ENCODE results near the gene CCDC198.

The CCDC198 gene, protein sequence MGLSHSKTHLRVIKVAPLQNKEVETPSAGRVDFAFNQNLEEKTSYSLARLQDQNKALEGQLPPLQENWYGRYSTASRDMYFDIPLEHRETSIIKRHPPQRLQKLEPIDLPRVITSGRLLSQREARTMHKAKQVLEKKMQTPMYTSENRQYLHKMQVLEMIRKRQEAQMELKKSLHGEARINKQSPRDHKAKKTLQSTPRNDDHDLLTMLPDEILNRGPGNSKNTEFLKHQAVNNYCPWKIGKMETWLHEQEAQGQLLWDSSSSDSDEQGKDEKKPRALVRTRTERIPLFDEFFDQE

DNA sequence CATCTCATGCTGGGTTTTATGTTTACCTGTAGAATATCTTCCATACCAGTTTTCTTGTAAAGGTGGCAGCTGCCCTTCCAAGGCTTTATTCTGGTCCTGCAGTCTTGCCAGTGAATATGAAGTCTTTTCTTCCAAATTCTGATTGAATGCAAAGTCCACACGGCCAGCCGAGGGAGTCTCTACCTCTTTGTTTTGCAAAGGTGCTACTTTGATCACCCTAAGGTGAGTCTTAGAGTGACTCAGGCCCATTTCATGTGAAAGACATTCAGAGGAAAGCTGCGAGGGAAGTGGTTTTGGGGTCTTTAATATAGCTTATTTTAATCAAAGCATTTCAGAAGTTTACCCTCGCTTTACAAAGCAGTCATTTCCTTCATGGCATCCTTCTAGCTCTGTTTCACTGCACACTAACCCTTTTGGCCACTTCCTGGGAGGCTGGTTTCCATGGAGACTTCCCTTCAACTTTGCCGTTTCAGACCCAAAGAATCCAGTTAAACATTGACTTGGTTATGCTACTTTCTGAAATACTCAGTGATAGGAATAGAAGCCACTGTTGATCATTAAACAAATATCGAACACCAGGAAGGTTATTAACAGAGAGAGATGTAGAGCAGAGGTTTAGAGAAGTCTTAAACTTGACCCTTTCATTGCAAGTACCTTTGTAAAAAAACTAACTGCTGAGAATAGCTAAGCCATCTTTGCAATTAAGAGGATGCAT lies at the start of gene CCDC198:
TSS of gene CCDC198 (minus strand) at position 391 of the 715 bp plus-strand sequence. CDS start at position 249, 142 bp downstream.
- intact Hi-C loops (cut with DNase I) = no loop called here
- no peak for DNase-seq

DNA sequence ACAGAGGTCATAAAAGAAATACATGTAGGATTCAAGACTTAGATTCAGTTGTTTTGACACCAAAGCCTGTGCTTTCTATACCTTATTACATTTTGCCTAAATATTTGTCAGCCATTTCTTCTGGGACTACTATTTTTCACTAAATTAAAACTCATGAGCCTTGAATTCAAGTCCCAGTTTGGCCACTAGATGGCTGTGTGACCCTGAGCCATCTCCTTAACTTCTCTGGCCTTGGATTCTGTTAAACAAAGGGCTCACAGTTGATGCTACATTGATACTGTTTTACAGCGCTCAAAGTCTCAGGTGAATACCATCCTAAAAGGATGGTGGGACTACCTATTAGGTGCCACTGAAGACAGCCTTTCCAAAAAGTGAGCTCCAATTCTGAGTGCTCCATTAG lies 39.6 kb upstream of the CCDC198 start:
- DNase-seq = no peak
- intact Hi-C loops (cut with DNase I) = no loop called here

DNA sequence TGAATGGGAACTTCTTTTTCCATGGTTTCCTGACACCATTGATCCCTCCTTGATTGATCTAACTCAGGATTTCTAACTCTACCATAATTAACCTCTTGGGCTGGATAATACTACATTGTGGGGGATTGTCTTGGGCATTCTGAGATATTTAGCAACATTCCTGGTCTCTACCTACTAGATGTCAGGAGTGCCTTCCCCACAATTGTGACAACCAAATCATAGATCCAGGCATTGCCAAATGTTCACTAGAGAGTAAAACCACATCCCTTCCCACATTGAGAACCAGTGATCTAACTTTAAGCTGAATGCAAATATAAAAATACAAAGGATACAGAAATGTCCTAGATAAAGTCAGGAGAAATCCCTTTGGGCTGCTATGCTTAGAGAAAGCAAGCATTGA lies 36.9 kb upstream of the CCDC198 start:
- no peak for DNase-seq
- intact Hi-C loops (cut with DNase I) = no loop called here

DNA sequence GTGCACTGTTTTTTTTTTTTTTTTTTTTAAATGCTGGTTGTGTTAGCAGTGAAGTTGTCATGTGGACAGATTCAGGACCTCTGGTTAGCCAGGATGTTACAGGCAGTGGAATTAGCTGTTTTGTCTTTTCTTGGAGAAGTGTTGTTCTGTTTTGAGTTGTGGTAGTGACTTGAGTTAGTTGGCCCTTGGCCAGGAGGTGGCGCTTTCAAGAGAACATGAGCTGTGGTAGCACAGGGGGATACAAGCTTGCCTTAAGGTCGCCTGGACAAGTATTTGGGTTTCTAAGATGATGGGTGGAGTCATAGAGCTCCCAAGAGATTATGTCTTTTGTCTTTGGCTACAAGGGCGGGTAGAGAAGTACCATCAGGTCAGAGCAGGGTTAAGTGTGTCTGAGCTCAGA lies 33.3 kb upstream of the CCDC198 start:
- DNase-seq = no peak
- intact Hi-C loops (cut with DNase I) = no loop called here

DNA sequence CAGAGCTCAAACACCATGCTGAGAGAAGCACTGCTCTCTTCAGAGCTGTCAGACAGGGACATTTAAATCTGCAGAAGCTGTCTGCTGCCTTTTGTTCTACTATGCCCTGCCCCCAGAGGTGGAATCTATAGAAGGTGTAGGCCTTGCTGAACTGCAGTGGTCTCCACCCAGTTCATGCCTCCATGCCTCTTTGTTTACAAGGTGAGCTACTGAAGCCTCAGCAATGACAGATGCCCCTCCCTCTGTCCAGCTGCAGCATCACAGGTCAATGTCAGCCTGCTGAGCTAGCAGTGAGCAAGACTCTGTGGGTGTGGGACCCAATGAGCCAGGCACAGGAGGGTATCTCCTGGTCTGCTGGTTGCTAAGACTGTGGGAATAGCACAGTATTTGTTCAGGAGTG lies 25.4 kb upstream of the CCDC198 start:
- DNase-seq = no peak
- intact Hi-C loops (cut with DNase I) = no loop called here

DNA sequence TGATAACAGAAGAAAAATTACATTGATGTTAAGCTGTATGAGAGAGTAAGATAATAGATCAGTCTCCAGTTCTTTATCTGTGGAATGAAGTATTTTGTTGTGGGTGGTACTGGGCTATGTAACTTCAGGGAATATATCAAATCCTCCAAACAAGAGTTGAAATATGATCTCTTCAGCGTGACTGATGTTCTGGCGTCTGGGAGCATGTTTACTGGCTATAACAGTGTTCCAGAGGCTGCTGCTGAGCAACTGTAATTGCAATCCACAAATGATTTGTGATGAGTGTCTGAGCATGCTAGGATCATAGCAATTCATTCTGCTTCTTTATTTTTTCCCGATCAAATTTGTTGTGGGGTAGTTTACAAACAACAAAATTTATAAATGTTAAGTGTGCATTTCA lies 18.6 kb upstream of the CCDC198 start:
- intact Hi-C loops (cut with DNase I) = no loop called here
- no peak for DNase-seq

DNA sequence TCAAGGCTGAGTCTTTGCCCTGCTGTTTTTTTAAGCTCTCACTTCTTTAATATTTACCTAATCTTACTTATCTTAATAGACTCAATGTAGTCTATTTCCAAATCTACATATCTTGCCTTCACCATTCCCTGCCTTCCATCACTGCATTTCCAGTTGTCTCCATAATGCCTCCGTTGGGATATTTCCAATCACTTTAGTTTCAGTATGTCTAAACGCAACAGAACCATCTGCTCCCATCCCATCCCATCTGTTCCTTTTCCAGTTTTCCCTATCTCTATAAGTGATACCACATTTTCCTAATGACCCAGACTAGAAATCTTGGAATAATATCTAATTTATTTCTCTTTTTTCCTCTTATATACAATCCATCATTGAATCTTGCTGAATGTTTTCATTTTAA lies 15.1 kb upstream of the CCDC198 start:
- DNase-seq = no peak

DNA sequence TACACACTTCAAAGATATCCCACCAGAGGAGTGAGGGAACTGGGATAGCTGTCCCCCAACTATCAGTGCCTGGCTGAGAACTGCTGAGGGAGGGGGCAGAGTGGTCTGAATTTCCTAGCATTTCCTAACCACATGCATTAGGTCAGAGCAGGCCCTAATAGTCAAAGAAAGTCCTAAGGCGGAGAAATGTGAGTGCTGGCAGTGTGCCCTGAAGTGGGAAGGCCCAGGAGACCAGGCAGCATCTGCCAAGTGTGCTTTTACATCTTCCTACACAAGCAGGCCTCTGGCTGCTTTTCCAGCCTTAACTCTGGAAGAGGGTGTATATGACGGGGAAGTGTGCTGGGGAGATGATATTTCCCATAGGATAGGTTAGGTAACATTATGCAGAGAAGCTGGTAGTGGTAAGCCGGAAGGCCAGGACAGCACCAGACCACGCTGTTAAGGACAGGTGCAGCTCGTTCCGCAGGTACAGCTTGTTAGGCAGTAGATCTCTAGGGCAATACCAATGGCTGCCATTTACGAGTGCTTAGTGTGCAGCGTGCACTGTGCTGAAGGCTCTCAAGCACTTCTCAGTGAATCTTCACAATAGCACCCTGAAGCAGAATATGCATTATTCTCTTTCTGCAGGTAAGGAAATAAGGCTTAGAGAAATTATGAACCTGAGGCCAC lies 9.1 kb upstream of the CCDC198 start:
- intact Hi-C loops (cut with DNase I) = no loop called here
- DNase-seq = peak in 6 of 10 donors; percentile 12 to 85 (median 50)

More for the DNA sequence above, 15.1 kb upstream of the CCDC198 start:
- intact Hi-C loops (cut with DNase I) = no loop called here

DNA sequence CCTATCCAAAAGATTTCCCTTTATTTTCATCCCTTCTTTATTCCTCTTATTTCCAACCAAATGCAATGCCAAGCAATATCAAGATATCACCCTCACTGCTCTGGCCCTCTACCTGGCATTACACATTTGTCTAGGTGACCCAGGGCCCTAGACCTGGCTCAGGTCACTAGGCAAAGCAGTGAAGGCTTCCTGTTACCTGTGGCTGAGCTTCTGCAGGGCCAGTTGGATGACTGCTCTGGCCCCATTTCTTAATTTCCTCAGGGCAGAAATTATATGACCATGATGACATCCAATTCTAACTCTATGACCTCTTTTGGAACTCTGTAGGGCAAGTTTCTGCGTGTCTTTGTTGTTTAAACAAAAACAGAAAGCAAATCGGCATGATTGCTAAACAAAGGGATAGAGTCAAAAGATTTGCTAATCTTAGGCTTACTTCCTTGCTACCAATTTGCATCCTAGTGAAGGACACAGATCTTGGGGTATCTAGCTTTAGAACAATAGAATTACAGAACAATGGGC lies 7.4 kb upstream of the CCDC198 start:
- intact Hi-C loops (cut with DNase I) = no loop called here
- no peak for DNase-seq

DNA sequence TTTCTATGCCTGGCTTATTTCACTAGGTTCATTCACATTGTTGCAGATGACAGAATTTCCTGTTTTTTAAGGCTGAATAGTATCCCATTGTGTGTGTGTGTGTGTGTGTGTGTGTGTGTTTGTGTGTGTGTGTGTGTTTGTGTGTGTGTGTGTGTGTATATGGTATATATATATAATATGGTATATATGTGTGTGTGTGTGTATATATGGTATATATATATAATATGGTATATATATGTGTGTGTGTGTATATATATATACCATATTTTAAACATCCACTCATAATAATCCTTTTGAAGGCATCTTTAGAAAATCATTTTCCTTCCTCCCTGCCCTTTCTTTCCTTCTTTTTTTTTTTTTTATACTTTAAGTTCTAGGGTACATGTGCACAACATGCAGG lies 5.0 kb upstream of the CCDC198 start:
- DNase-seq = no peak
- intact Hi-C loops (cut with DNase I) = no loop called here

DNA sequence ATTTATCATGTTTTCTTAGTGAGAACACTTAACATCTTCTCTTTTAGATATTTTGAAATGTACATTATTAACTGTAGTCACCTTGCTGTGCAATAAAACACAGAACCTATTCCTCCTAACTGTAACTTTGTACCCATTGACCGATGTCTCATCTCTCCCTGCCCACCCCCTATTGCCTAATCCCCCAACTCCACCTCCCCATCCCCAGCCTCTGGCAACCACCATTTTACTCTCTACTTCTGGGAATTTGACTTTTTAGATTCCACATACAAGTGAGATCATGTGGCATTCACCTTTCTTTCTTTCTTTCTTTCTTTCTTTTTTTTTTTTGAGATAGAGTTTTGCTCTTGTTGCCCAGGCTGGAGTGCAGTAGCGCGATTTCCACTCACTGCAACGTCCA lies 4.4 kb upstream of the CCDC198 start:
- DNase-seq = no peak
- intact Hi-C loops (cut with DNase I) = no loop called here

DNA sequence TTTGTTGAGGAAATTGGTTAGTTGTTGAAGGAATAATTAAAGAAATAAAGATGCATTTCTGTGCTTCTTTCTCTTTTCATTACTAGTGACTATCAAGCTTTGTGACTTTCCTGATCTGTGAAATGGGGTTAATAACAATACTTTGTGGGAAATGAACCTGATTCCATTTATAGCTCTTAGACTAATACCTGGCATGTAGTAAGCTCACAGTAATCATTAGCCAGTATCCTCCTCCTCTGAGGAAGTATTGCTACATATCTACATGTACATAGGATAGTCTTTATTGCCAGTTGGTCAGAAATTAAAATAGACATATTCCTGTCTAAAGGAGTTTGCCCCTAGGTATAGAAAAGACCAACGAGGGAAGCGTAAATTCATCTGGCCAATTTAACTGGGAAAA lies 1.8 kb upstream of the CCDC198 start:
- intact Hi-C loops (cut with DNase I) = no loop called here
- no peak for DNase-seq

DNA sequence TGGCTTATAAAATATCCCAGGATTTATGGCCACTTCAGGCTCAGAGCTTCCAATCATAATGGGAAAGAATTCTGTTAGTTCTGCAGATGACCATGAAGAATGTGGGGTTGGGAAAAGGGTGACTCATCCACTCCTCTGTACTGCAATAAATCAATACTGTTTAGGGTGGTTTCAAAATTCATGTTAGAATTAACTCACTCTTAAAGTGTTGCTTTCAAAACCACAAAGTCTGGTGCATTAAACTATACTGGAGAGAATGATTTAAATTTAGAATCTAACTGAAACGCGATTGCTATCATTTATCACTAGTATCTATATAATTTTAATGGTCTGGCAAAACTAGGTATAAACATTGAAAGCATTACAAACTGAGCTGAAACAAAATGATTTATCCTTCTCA lies 798 bp downstream of the CCDC198 start:
- intact Hi-C loops (cut with DNase I) = no loop called here
- no peak for DNase-seq

DNA sequence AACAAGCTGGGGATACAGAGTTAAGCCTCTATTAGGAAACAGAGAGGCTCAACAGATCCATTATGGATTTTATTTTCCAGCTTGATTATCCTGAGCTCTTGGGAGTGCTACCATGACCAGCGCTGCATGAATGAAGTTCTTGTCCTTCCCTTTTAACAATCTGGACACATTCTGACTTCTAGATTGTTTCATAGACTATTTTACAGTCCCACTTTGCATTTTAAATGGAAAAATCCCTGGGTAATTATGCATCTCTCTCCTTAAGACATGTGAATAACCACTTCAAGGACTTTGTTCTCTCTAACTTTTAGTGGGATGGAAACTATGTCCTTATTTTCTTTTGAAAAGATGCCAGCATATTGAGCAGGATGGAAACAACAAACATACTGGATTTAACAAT lies 2.0 kb downstream of the CCDC198 start:
- no peak for DNase-seq
- intact Hi-C loops (cut with DNase I) = no loop called here

DNA sequence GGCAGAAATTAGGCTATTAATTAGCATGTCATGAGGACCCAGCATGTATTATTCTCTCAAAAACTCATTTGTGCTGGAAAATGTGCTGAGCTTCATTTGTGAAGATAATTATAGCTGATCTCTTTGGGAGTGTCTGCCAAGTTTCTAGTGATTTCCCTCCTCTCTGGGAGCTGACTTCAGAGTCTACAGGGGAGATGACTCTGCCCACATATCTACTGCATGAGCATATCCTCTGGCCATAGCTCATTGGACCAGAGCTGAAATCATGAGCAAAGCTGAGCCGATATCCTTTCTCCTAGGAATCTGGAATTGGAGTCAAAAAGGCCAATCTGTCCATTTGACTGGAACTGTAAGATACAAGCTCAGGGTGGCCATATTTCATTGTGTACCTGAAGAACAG lies 5.9 kb downstream of the CCDC198 start:
- intact Hi-C loops (cut with DNase I) = loop anchor here (2.0 to 10.0 kb wide), 2 partner anchors 377 to 585 kb away; partner anchors contain the start of gene SLC35F4
- no peak for DNase-seq

DNA sequence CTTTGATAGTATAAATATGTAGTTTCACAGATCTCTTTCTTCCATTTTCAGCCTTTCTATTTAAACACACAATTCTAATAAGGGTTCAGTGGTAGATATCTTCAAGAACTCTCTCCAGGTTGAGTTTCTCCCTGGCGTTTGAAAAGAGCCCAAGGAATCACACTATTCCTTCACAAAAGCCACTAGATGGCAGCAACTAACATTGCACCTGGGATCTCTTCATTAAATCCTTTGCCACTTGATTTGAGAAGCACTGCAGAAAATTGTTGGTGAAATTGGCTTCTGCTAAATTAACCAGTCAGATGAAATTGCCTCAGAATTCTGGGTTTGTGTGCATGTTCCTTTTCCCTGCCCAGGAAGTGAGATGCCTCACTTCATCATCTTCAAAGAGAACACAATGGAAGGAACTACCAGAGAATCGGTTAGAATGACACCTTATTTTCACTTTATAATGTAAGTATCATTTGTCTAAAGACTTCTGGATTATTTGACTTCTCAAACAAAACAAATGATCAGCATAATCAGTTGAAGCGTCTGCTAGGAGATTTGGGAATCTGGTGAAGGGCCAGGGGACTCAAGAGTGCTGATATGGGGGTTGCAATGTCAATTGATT lies 6.8 kb downstream of the CCDC198 start:
- no peak for DNase-seq
- intact Hi-C loops (cut with DNase I) = loop anchor here (2.0 to 10.0 kb wide), 2 partner anchors 378 to 586 kb away; partner anchors contain the start of gene SLC35F4

DNA sequence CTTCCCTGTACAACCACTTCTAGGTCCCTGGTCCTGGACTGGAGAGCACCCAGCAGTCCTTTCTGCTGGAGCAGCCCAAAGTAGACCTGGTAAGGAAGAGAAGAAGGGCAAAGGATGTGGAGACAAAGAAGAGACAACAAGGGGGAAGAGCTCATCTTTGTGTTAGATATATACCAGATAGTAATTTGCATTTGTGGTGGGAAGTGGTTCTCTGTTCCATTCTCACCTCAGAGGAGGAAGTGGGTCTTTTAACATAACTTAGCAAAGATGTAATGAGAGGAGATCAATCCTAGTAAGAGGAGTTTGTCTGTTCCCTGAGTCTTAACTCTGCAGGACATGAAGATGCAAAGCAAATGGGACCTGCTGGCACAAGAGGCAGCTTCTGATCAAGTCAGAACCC lies 8.0 kb downstream of the CCDC198 start:
- no peak for DNase-seq
- intact Hi-C loops (cut with DNase I) = loop anchor here (2.0 to 10.0 kb wide), 2 partner anchors 379 to 587 kb away; partner anchors contain the start of gene SLC35F4

DNA sequence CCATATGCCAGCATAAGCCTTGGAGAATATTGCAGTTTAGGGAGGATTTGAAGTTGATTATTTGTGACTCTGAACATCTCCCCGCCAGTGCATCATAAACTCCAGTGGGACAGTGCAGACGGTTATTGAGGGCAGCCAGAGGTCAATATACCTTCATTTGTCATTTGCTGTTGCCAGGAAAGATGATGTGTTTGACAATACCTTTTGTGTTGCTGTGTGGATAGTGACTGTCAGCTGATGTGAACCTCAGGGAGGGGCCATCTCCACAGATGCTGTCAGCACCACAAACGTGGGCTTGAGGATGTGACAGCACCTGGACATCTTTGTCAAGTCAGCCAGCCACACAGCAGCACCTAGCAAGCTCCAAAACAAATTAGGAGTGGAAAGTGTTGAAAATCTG lies 11.5 kb downstream of the CCDC198 start:
- intact Hi-C loops (cut with DNase I) = loop anchor here (10.0 kb wide), 1 partner anchor 383 kb away; the partner anchor contains the start of gene SLC35F4
- DNase-seq = no peak

DNA sequence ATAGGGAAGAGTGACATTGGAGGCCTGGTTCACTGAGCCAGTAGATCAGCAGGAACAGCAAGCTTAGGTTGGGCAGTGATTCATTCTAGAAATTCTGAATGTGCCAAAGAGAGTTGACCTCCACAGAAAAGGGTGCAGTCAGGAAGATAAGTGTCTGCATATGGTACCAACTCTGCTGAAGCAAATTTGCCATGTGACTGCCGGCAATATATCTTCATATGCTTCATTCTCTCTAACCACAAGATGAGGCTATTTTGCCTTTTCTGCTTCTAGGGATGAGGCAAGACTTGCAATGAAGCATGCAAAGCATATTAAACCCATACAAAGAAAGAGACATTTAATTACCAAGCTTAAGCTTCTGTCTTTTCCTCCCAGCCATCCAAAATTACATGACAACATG lies 13.6 kb downstream of the CCDC198 start:
- intact Hi-C loops (cut with DNase I) = loop anchor here (10.0 kb wide), 1 partner anchor 385 kb away; the partner anchor contains the start of gene SLC35F4

DNA sequence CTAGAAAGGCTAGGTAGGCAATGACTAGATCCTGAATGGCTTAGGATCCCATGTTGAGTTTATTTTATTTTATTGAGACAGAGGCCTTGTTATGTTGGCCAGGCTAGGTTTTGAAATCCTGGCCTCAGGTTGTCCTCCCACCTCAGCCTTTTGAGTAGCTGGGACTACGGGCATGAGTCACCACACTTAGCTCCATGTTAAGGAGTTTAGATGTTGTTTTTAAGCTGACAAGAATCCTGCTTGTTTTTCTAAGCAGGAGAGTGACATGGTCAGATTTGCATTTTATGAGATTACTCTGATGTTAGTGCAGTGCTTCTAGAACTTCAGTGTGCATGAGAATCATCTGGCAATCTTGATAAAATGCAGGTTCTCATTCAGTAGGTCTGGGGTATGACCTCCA lies 14.5 kb downstream of the CCDC198 start:
- no peak for DNase-seq
- intact Hi-C loops (cut with DNase I) = no loop called here

More for the DNA sequence above, 13.6 kb downstream of the CCDC198 start:
- DNase-seq = no peak

DNA sequence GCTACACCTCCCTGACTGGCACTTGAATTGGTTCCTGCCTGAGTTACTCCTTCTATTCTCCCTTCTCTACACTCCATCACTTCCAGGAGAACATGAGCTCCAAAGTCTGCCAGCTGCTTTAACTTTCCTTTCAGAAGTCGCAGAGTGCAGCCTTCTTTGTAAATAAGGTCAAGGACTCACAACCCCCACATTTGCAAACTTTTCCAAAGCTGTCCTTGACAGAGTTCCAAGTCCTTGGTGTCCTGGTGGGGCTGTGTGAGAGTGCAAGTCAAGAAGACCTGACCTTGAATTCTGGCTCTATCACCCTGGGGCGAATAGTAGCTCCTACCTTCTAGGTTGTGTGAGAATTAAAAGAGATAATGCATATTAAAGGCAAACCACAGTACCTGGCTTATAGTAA lies 15.6 kb downstream of the CCDC198 start:
- intact Hi-C loops (cut with DNase I) = no loop called here
- no peak for DNase-seq

Measured in posterior cingulate gyrus (tissue), 11 donors.